HTERT RPE-1 (cell line): ENCODE results near the gene RNASEH2B.

Source experiments
- in situ Hi-C: fragments of 300-500 bp; cut with MboI; formaldehyde crosslinking; loops from 4 replicates; pipeline ENCODE4 v1.14.3; 2020; ENCODE audit warnings: low sequenced_read_pairs

RNASEH2B gene

GRCh38 chr13:50905256-50905655, 4.3 kb upstream of the RNASEH2B start:
- in situ Hi-C loops, result no loop called here

- in situ Hi-C loops, result no loop called here
Observed at GRCh38 chr13:50907781-50908180, 1.8 kb upstream of the RNASEH2B start.

- in situ Hi-C loops, result no loop called here
Observed at GRCh38 chr13:50908371-50908770, 1.2 kb upstream of the RNASEH2B start.

- in situ Hi-C loops, result no loop called here
Observed at GRCh38 chr13:50910485-50910805, 854 bp downstream of the RNASEH2B start.

GRCh38 chr13:50911081-50911631, 1.6 kb downstream of the RNASEH2B start:
- in situ Hi-C loops, result no loop called here

- in situ Hi-C loops, result no loop called here
Observed at GRCh38 chr13:50911937-50912795, 2.6 kb downstream of the RNASEH2B start.

GRCh38 chr13:50912851-50913250, 3.3 kb downstream of the RNASEH2B start:
- in situ Hi-C loops, result no loop called here

- in situ Hi-C loops, result no loop called here
Observed at GRCh38 chr13:50914176-50914700, 4.6 kb downstream of the RNASEH2B start.

- in situ Hi-C loops, result no loop called here
Observed at GRCh38 chr13:50914848-50915247, 5.3 kb downstream of the RNASEH2B start.

- in situ Hi-C loops, result no loop called here
Observed at GRCh38 chr13:50915565-50915964, 6.0 kb downstream of the RNASEH2B start.

GRCh38 chr13:50916701-50917184, 7.2 kb downstream of the RNASEH2B start:
- in situ Hi-C loops, result no loop called here

GRCh38 chr13:50917572-50917971, 8.0 kb downstream of the RNASEH2B start:
- in situ Hi-C loops, result no loop called here

GRCh38 chr13:50918567-50918966, 9.0 kb downstream of the RNASEH2B start:
- in situ Hi-C loops, result no loop called here

GRCh38 chr13:50919277-50919676, 9.7 kb downstream of the RNASEH2B start:
- in situ Hi-C loops, result no loop called here

GRCh38 chr13:50921706-50922105, 12.1 kb downstream of the RNASEH2B start:
- in situ Hi-C loops, result no loop called here

- in situ Hi-C loops, result no loop called here
Observed at GRCh38 chr13:50923272-50923671, 13.7 kb downstream of the RNASEH2B start.

- in situ Hi-C loops, result no loop called here
Observed at GRCh38 chr13:50924025-50924424, 14.4 kb downstream of the RNASEH2B start.

- in situ Hi-C loops, result no loop called here
Observed at GRCh38 chr13:50927701-50928100, 18.1 kb downstream of the RNASEH2B start.

GRCh38 chr13:50928102-50928501, 18.5 kb downstream of the RNASEH2B start:
- in situ Hi-C loops, result no loop called here

- in situ Hi-C loops, result no loop called here
Observed at GRCh38 chr13:50928659-50929462, 19.3 kb downstream of the RNASEH2B start.

- in situ Hi-C loops, result no loop called here
Observed at GRCh38 chr13:50932091-50932490, 22.5 kb downstream of the RNASEH2B start.
